ENCODE data around the gene PPP6R3.

The PPP6R3 gene

DNA sequence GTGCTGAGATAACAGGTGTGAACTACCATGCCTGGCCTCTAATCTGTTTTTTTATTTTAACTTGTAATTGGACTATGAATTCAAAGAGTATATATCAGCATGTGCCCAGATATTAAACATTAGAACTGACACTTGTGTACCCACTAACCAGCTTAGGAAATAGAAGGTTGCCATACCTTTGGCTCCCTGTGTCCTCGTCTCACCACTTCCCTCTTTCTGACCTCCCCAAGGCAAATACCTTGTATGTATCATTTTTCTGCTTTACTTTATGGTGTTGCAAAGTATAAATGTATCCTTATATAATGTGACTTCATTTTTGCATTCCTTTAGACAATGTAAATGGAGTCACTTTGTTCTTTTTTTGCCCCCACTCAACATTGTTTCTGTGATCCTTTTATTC lies 9.1 kb downstream of the PPP6R3 start:
- TF ChIP-seq, protein P1, sequence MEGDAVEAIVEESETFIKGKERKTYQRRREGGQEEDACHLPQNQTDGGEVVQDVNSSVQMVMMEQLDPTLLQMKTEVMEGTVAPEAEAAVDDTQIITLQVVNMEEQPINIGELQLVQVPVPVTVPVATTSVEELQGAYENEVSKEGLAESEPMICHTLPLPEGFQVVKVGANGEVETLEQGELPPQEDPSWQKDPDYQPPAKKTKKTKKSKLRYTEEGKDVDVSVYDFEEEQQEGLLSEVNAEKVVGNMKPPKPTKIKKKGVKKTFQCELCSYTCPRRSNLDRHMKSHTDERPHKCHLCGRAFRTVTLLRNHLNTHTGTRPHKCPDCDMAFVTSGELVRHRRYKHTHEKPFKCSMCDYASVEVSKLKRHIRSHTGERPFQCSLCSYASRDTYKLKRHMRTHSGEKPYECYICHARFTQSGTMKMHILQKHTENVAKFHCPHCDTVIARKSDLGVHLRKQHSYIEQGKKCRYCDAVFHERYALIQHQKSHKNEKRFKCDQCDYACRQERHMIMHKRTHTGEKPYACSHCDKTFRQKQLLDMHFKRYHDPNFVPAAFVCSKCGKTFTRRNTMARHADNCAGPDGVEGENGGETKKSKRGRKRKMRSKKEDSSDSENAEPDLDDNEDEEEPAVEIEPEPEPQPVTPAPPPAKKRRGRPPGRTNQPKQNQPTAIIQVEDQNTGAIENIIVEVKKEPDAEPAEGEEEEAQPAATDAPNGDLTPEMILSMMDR (IDR thresholded peaks at IDR 0.05; ENCODE audit: borderline replicate concordance, extremely low read depth, low read length, poor library complexity, severe bottlenecking): no peak
- TF ChIP-seq EZH2 (IDR thresholded peaks at IDR 0.05; ENCODE audit: borderline replicate concordance, low read depth, low read length, severe bottlenecking): no peak
- Histone ChIP-seq H3K27me3 (ENCODE audit: insufficient read depth, low read length, poor library complexity) (no peaks in the 10 kb centered on the region), H2AFZ (ENCODE audit: low read depth, low read length) (no peak overlapping the region), H4K20me1 (ENCODE audit: insufficient read depth, low read length) (peaks cover 95% of the 10 kb centered on the region), H3K36me3 (ENCODE audit: insufficient read depth, low read length) (peaks cover 36% of the 10 kb centered on the region), H3K79me2 (ENCODE audit: insufficient read depth, low read length) (peaks cover 99% of the 10 kb centered on the region), H3K4me3 (ENCODE audit: low read depth in 1 of 2, low read length in 2 of 2) (no peak overlapping the region), H3K4me1 (ENCODE audit: insufficient read depth, low read length) (peaks cover 76% of the 10 kb centered on the region), H3K4me2 (ENCODE audit: insufficient read depth, low read length) (peak overlapping the region; percentile 42), H3K9ac (ENCODE audit: low read depth, low read length) (no peak overlapping the region), H3K27ac (ENCODE audit: low read length) (peak overlapping the region; percentile 7; the same call in 1 of the 2 replicates), H3K9me3 (ENCODE audit: insufficient read depth, low read length, severe bottlenecking) (peaks cover 4% of the 10 kb centered on the region)
- DNase-seq (no peak), ATAC-seq (ENCODE audit: insufficient read depth, low read depth) (no peak)

DNA sequence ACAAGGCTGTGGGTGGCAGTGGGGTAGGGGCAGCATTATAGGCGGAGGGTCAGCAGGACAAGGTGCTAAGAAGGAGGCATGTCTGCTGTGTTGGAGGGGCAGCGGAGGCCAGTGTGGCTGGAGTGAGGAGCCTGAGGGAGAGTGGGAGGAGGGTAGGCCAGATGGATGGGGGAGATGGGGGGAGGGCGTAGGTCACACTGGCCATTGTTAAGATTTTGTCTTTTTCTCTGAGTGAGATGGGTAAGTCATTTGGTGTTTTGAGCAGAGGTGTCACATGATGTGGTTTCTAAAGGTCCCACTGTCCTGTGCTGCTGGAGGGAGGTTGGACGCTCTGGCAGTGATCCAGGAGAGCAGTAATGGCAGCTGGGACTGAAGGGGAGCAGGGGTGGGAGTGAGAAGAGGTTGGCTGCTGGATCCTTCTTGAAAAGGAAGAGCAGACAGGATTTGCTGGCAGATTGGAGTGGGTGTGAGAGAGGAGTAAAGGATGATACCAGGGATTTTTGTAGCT lies 9.8 kb downstream of the PPP6R3 start:
- Histone ChIP-seq H3K27me3 (ENCODE audit: insufficient read depth, low read length, poor library complexity) (no peaks in the 10 kb centered on the region), H3K36me3 (ENCODE audit: insufficient read depth, low read length) (peaks cover 33% of the 10 kb centered on the region), H4K20me1 (ENCODE audit: insufficient read depth, low read length) (peaks cover 89% of the 10 kb centered on the region), H3K9me3 (ENCODE audit: insufficient read depth, low read length, severe bottlenecking) (peaks cover 4% of the 10 kb centered on the region), H3K9ac (ENCODE audit: low read depth, low read length) (no peak overlapping the region), H3K4me1 (ENCODE audit: insufficient read depth, low read length) (peaks cover 69% of the 10 kb centered on the region), H3K4me3 (ENCODE audit: low read depth in 1 of 2, low read length in 2 of 2) (no peak overlapping the region; a peak in 1 of 4 replicates), H3K27ac (ENCODE audit: low read length) (0 out of 2 replicates have a peak overlapping the region, but pooled peaks have one; percentile 29), H3K79me2 (ENCODE audit: insufficient read depth, low read length) (peaks cover 98% of the 10 kb centered on the region), H2AFZ (ENCODE audit: low read depth, low read length) (no peak overlapping the region), H3K4me2 (ENCODE audit: insufficient read depth, low read length) (peak overlapping the region; percentile 42; the same call in 1 of the 2 replicates)
- TF ChIP-seq EZH2 (IDR thresholded peaks at IDR 0.05; ENCODE audit: borderline replicate concordance, low read depth, low read length, severe bottlenecking): no peak
- TF ChIP-seq, protein P1 (IDR thresholded peaks at IDR 0.05; ENCODE audit: borderline replicate concordance, extremely low read depth, low read length, poor library complexity, severe bottlenecking): no peak
- ATAC-seq (ENCODE audit: insufficient read depth, low read depth): no peak
- DNase-seq: no peak

DNA sequence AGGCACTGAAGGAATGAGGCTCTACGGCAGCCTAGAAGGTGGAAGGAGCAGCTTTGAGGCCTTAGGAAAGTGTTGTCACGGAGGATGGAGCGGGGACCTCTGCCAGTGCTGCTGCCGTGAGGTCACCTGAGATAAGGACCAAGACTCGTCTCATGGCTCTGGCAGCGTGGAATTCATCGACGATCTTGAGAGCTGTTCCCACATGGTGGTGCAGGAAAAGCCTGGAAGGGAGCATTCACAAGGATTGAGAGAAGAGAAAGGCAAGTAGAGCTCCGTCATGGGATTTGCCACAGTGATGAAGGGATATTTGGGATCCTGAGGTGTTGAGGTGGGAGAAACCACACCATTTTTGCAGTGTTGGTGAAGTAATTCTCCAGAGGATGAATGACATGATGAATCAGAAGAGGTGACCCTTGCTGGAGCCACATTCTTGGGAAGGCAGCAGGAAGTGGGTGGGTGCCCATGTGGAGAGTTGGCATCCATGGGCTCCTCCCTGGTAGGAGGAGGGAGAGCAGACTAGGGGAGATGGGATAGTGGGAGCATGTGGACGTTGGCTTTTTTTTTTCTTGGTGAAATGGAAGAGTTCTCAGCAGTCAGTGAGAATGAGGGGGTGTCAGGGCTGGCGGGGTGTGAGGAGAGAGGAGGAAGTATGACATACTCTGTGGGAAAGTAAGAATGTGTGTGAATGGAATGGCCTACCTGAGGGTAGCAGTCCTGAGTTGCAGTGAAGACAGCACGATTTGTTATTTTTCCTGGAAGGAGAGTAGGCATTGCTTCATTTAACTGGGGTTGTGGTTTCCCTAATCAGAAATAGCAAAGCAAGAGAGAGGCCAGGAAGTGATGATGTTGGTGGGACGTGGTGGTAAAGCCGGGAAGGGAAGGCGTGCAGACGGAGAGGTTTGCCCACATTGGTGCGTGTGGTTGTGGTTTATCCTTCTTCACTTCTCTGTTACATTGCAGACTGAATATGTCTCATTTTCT lies 11.1 kb downstream of the PPP6R3 start:
- Histone ChIP-seq H3K27ac (ENCODE audit: low read length) (peak overlapping the region; percentile 46), H3K9me3 (ENCODE audit: insufficient read depth, low read length, severe bottlenecking) (peaks cover 4% of the 10 kb centered on the region), H3K4me2 (ENCODE audit: insufficient read depth, low read length) (peak overlapping the region; percentile 41), H2AFZ (ENCODE audit: low read depth, low read length) (no peak overlapping the region), H4K20me1 (ENCODE audit: insufficient read depth, low read length) (peaks cover 81% of the 10 kb centered on the region), H3K79me2 (ENCODE audit: insufficient read depth, low read length) (peaks cover 96% of the 10 kb centered on the region), H3K9ac (ENCODE audit: low read depth, low read length) (no peak overlapping the region), H3K4me1 (ENCODE audit: insufficient read depth, low read length) (peaks cover 60% of the 10 kb centered on the region), H3K4me3 (ENCODE audit: low read depth in 1 of 2, low read length in 2 of 2) (peak overlapping the region in 1 of 2 experiments; percentile 11; a peak in 1 of 4 replicates), H3K27me3 (ENCODE audit: insufficient read depth, low read length, poor library complexity) (no peaks in the 10 kb centered on the region), H3K36me3 (ENCODE audit: insufficient read depth, low read length) (peaks cover 35% of the 10 kb centered on the region)
- peak; percentile 78 for DNase-seq
- TF ChIP-seq, protein P1 (IDR thresholded peaks at IDR 0.05; ENCODE audit: borderline replicate concordance, extremely low read depth, low read length, poor library complexity, severe bottlenecking): peak; percentile 11
- TF ChIP-seq EZH2 (IDR thresholded peaks at IDR 0.05; ENCODE audit: borderline replicate concordance, low read depth, low read length, severe bottlenecking): no peak
- ATAC-seq (ENCODE audit: insufficient read depth, low read depth): peak; percentile 94
